Hepatocyte (in vitro differentiated cells): ENCODE measurements around the gene LRRC4. TPM values are rescaled to one million over a fixed set of nuclear protein-coding genes. Genes with fewer than 3 reads are reported as not detected.

Source experiments
- DNase-seq: peaks from one replicate; pipeline ENCODE4 v3.0.0-alpha.2; 2016; ENCODE audit warnings: low spot score
- H2AFZ ChIP-seq: fragments of 200-600 bp; sonication (generic); 2 replicates; pipeline ENCODE4 v1.6.0; 2016; ENCODE audit warnings: antibody characterized with exemption, mild to moderate bottlenecking
- H3K27ac ChIP-seq: fragments of 200-600 bp; sonication (generic); 2 replicates; pipeline ENCODE4 v1.5.1; 2016; ENCODE audit warnings: mild to moderate bottlenecking
- H3K27me3 ChIP-seq: fragments of 200-600 bp; sonication (generic); 2 replicates; pipeline ENCODE4 v1.6.1; 2016
- H3K36me3 ChIP-seq: fragments of 200-600 bp; sonication (generic); replicated peaks from 2 replicates; pipeline ENCODE4 v1.5.1; 2016; ENCODE audit warnings: low read depth; ENCODE audit not compliant: insufficient read depth
- H3K4me1 ChIP-seq: fragments of 200-600 bp; sonication (generic); 2 replicates; pipeline ENCODE4 v1.5.1; 2016; ENCODE audit warnings: mild to moderate bottlenecking, moderate library complexity; ENCODE audit not compliant: insufficient read depth
- H3K4me2 ChIP-seq: fragments of 200-600 bp; sonication (generic); 2 replicates; pipeline ENCODE4 v1.6.0; 2016
- H3K4me3 ChIP-seq: fragments of 200-600 bp; sonication (generic); 2 replicates; pipeline ENCODE4 v1.5.1; 2016; ENCODE audit warnings: mild to moderate bottlenecking
- H3K79me2 ChIP-seq: fragments of 200-600 bp; sonication (generic); 2 replicates; pipeline ENCODE4 v1.6.0; 2017; ENCODE audit warnings: mild to moderate bottlenecking
- H3K9me2 ChIP-seq: fragments of 200-600 bp; sonication (generic); replicated peaks from 2 replicates; pipeline ENCODE4 v1.6.0; 2017; ENCODE audit warnings: mild to moderate bottlenecking; ENCODE audit not compliant: insufficient read depth
- H3K9me3 ChIP-seq: fragments of 200-600 bp; sonication (generic); 2 replicates; pipeline ENCODE4 v1.5.1; 2016; ENCODE audit warnings: low read depth, mild to moderate bottlenecking
- H4K20me1 ChIP-seq: fragments of 200-600 bp; sonication (generic); 2 replicates; pipeline ENCODE4 v1.6.0; 2016; ENCODE audit warnings: mild to moderate bottlenecking; ENCODE audit not compliant: insufficient read depth, poor library complexity, severe bottlenecking
- EZH2 ChIP-seq: fragments of 200-600 bp; sonication (generic); IDR thresholded peaks from 2 replicates; pipeline ENCODE4 v1.6.1; 2016; ENCODE audit warnings: antibody characterized with exemption, mild to moderate bottlenecking, borderline replicate concordance
- EZH2phosphoT487 ChIP-seq: fragments of 200-600 bp; sonication (generic); IDR thresholded peaks from one replicate; pipeline ENCODE4 v1.6.1; 2018; ENCODE audit warnings: antibody characterized with exemption, mild to moderate bottlenecking, low read depth, moderate library complexity; ENCODE audit not compliant: unreplicated experiment, severe bottlenecking
- WGBS: methylation state at CpG from one replicate; pipeline ENCODE4 v1.1.6; 2016; ENCODE audit warnings: low lambda C conversion rate; ENCODE audit errors: missing lambda C conversion rate; 5-methylcytosine and 5-hydroxymethylcytosine counted together
- polyA plus RNA-seq: library from polyadenylated mRNA; unstranded; fragments of >200 nt; fragmentation: Nextera tagmentation; extraction: Ambion mirVana; gene quantifications from 2 replicates; pipeline ENCODE4 v1.2.1, GENCODE V29; 2016
- total RNA-seq: library from RNA; depleted of rRNA; stranded (reverse); fragments of >200 nt; gene quantifications from 2 replicates; pipeline ENCODE4 v1.2.3, GENCODE V29; 2014
- TF ChIP-seq, protein P1 (sequence below): fragments of 200-600 bp; sonication (generic); IDR thresholded peaks from 2 replicates; pipeline ENCODE4 v1.5.1; 2016; ENCODE audit warnings: antibody characterized with exemption, mild to moderate bottlenecking; ENCODE audit not compliant: poor library complexity

Gene LRRC4
- total and polyA plus RNA-seq, 2 experiments from 2014 or later = 3.9 to 15.1 TPM

- H3K4me3 ChIP-seq = no peak overlapping the region
- peaks cover 15% of the 10 kb centered on the region for H3K4me1 ChIP-seq
- H4K20me1 ChIP-seq = peaks cover 7% of the 10 kb centered on the region
- no peak for DNase-seq
- no peaks in the 10 kb centered on the region for H3K27me3 ChIP-seq
- H3K9me2 ChIP-seq = no peaks in the 10 kb centered on the region
- peaks cover 39% of the 10 kb centered on the region for H3K79me2 ChIP-seq
- H3K27ac ChIP-seq = no peak overlapping the region
- no peaks in the 10 kb centered on the region for H3K9me3 ChIP-seq
- no peak overlapping the region for H3K4me2 ChIP-seq
- TF ChIP-seq EZH2 (no peak), EZH2phosphoT487 (no peak)
- TF ChIP-seq, protein P1, sequence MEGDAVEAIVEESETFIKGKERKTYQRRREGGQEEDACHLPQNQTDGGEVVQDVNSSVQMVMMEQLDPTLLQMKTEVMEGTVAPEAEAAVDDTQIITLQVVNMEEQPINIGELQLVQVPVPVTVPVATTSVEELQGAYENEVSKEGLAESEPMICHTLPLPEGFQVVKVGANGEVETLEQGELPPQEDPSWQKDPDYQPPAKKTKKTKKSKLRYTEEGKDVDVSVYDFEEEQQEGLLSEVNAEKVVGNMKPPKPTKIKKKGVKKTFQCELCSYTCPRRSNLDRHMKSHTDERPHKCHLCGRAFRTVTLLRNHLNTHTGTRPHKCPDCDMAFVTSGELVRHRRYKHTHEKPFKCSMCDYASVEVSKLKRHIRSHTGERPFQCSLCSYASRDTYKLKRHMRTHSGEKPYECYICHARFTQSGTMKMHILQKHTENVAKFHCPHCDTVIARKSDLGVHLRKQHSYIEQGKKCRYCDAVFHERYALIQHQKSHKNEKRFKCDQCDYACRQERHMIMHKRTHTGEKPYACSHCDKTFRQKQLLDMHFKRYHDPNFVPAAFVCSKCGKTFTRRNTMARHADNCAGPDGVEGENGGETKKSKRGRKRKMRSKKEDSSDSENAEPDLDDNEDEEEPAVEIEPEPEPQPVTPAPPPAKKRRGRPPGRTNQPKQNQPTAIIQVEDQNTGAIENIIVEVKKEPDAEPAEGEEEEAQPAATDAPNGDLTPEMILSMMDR = no peak
- H2AFZ ChIP-seq = no peak overlapping the region
- WGBS = 78% methylated on average over 6 of the region's 6 CpGs
- no peaks in the 10 kb centered on the region for H3K36me3 ChIP-seq
Measured at GRCh38 chr7:128022631-128023532, 8.4 kb downstream of the LRRC4 start.

GRCh38 chr7:128021366-128021765 lies 9.9 kb downstream of the LRRC4 start:
- Histone ChIP-seq H3K4me1 (peaks cover 8% of the 10 kb centered on the region), H3K4me2 (no peak overlapping the region), H4K20me1 (peaks cover 3% of the 10 kb centered on the region), H2AFZ (no peak overlapping the region), H3K9me3 (no peaks in the 10 kb centered on the region), H3K79me2 (peaks cover 29% of the 10 kb centered on the region), H3K36me3 (no peaks in the 10 kb centered on the region), H3K9me2 (no peaks in the 10 kb centered on the region), H3K4me3 (no peak overlapping the region), H3K27ac (no peak overlapping the region), H3K27me3 (no peaks in the 10 kb centered on the region)
- DNase-seq = peak; percentile 37
- TF ChIP-seq EZH2phosphoT487 (no peak), EZH2 (no peak)
- TF ChIP-seq, protein P1 = no peak
- WGBS = 50% methylated on average over 2 of the region's 2 CpGs

GRCh38 chr7:128020159-128020558 lies 11.1 kb downstream of the LRRC4 start:
- Histone ChIP-seq H3K9me3 (no peaks in the 10 kb centered on the region), H3K9me2 (no peaks in the 10 kb centered on the region), H3K36me3 (no peaks in the 10 kb centered on the region), H3K79me2 (peaks cover 33% of the 10 kb centered on the region), H3K27me3 (no peaks in the 10 kb centered on the region), H3K4me1 (peaks cover 3% of the 10 kb centered on the region), H2AFZ (no peak overlapping the region), H3K4me2 (no peak overlapping the region), H4K20me1 (peaks cover 3% of the 10 kb centered on the region), H3K4me3 (no peak overlapping the region), H3K27ac (no peak overlapping the region)
- WGBS = 89% methylated on average over 6 of the region's 6 CpGs
- TF ChIP-seq, protein P1 = peak; percentile 18
- TF ChIP-seq EZH2 = no peak
- no peak for DNase-seq
